Kidney (tissue), 14 donors: ENCODE results near the gene SLC7A8. TPM values are rescaled to one million over a fixed set of nuclear protein-coding genes. Genes with fewer than 3 reads are reported as not detected.
A peak's percentile ranks its signal among the peaks of the same experiment; 100 is the strongest.

Source experiments
- DNase-seq, 5 donors: peaks; one replicate each; pipeline ENCODE4 v3.0.0-alpha.2; 2013 to 2020
- FAIRE-seq: peaks from 2 replicates; lab custom pipeline; 2012; peaks lifted over from hg19 to GRCh38; lab: Jason Lieb, UNC
- H3K27ac ChIP-seq, 2 donors: one replicate each; pipeline ENCODE4 v1.7.0; 2013; ENCODE audit warnings: low read depth in 2 of 2, low read length in 2 of 2, inconsistent platforms in 1 of 2
- H3K27me3 ChIP-seq: one replicate; pipeline ENCODE4 v1.7.1; 2013; ENCODE audit warnings: low read length, inconsistent platforms; ENCODE audit not compliant: control insufficient read depth, insufficient read depth
- H3K36me3 ChIP-seq, 3 donors: one replicate each; pipeline versions ENCODE4 v1.7.0 to v1.7.1; 2013; ENCODE audit warnings: low read length in 3 of 3, control low read depth in 1 of 3, inconsistent platforms in 1 of 3; ENCODE audit not compliant: insufficient read depth in 3 of 3, control insufficient read depth in 2 of 3
- H3K4me1 ChIP-seq, 3 donors: one replicate each; pipeline versions ENCODE4 v1.7.0 to v1.7.1; 2013; ENCODE audit warnings: low read length in 3 of 3, inconsistent platforms in 1 of 3, low read depth in 1 of 3; ENCODE audit not compliant: control insufficient read depth in 2 of 3, insufficient read depth in 2 of 3
- H3K4me3 ChIP-seq, 3 donors: one replicate each; pipeline versions ENCODE4 v1.7.0 to v1.8.1; 2013; ENCODE audit warnings: low read length in 3 of 3, control low read depth in 1 of 3, inconsistent platforms in 1 of 3
- H3K9ac ChIP-seq, 3 donors: one replicate each; pipeline versions ENCODE4 v1.7.0 to v1.7.1; 2013; ENCODE audit warnings: low read length in 3 of 3, control low read depth in 1 of 3, inconsistent platforms in 1 of 3
- H3K9me3 ChIP-seq, 3 donors: one replicate each; pipeline versions ENCODE4 v1.7.0 to v1.7.1; 2013; ENCODE audit warnings: low read length in 3 of 3, control low read depth in 1 of 3, inconsistent platforms in 1 of 3; ENCODE audit not compliant: control insufficient read depth in 2 of 3, insufficient read depth in 1 of 3
- CTCF ChIP-seq: IDR thresholded peaks from 3 replicates; pipeline ENCODE4 v1.5.1; 2012; ENCODE audit warnings: mild to moderate bottlenecking, moderate library complexity, borderline replicate concordance; ENCODE audit not compliant: insufficient read depth; ENCODE audit errors: extremely low read depth
- intact Hi-C: fragments of 100-400 bp; cut with DNase I; formaldehyde crosslinking; loops from one replicate; pipeline ENCODE4 v1.11.1; 2022
- polyA plus RNA-seq: library from polyadenylated mRNA; stranded (reverse); fragments of 350-450 nt; fragmentation: Illumina TruSeq; extraction: RNeasy Lipid Tissue Mini Kit (QIAGEN cat#74804); gene quantifications from one replicate; pipeline ENCODE4 v1.2.3, GENCODE V29; 2014; ENCODE audit warnings: low read depth, low replicate concordance; ENCODE audit not compliant: insufficient read depth
- total RNA-seq: library from RNA; stranded (reverse); fragmentation: NEBNext Ultra II Directional; extraction: Animal tissue kit (Norgen Biotek cat#: 25700); gene quantifications from one replicate; pipeline ENCODE4 v1.2.1, GENCODE V29; 2021
- donor health status: control.
- donor health status: control.
- donor health status: control.
- donor health status: control.
- donor health status: control.
- donor health status: DM: yes; HTN: yes; CAD: no.
- donor health status: Normal renal cell carcinoma (clear cell type).

Gene SLC7A8
- total and polyA plus RNA-seq, 2 donors from 2014 or later = 22.9 to 210 TPM

GRCh38 chr14:23129759-23130316, 53.6 kb downstream of the SLC7A8 start:
- FAIRE-seq (no peak), DNase-seq (no peak)
- intact Hi-C loops = no loop called here
- H3K27me3 ChIP-seq = no peaks in the 10 kb centered on the region
- no peak overlapping the region for H3K27ac ChIP-seq
- H3K9me3 ChIP-seq = no peaks in the 10 kb centered on the region
- peaks cover 0 to 26% (median 23%) of the 10 kb centered on the region in 3 donors for H3K36me3 ChIP-seq
- H3K4me3 ChIP-seq = no peak overlapping the region
- no peak for TF ChIP-seq CTCF
- H3K4me1 ChIP-seq = peaks cover 0 to 3% (median 0%) of the 10 kb centered on the region in 3 donors
- H3K9ac ChIP-seq = peak overlapping the region in 1 of 3 donors; percentile 17

- no peak overlapping the region for H3K27ac ChIP-seq
- no peak for FAIRE-seq
- peaks cover 0 to 3% (median 0%) of the 10 kb centered on the region in 3 donors for H3K4me1 ChIP-seq
- H3K9me3 ChIP-seq = no peaks in the 10 kb centered on the region
- no peaks in the 10 kb centered on the region for H3K27me3 ChIP-seq
- DNase-seq = no peak
- TF ChIP-seq CTCF = no peak
- peak overlapping the region in 1 of 3 donors; percentile 17 for H3K9ac ChIP-seq
- intact Hi-C loops = no loop called here
- peaks cover 0 to 26% (median 23%) of the 10 kb centered on the region in 3 donors for H3K36me3 ChIP-seq
- no peak overlapping the region for H3K4me3 ChIP-seq
These were observed 54.3 kb downstream of the SLC7A8 start for GRCh38 chr14:23128969-23129758.

GRCh38 chr14:23127861-23128260, 55.6 kb downstream of the SLC7A8 start:
- H3K9ac ChIP-seq = no peak overlapping the region
- no peak for FAIRE-seq
- no peak overlapping the region for H3K27ac ChIP-seq
- intact Hi-C loops = no loop called here
- H3K4me3 ChIP-seq = no peak overlapping the region
- no peak for DNase-seq
- TF ChIP-seq CTCF = no peak
- peaks cover 0 to 26% (median 23%) of the 10 kb centered on the region in 3 donors for H3K36me3 ChIP-seq
- no peaks in the 10 kb centered on the region for H3K27me3 ChIP-seq
- no peaks in the 10 kb centered on the region for H3K9me3 ChIP-seq
- H3K4me1 ChIP-seq = peaks cover 0 to 3% (median 0%) of the 10 kb centered on the region in 3 donors
